GM21737 (cell line): ENCODE data around the gene MRPS18B.
"Not testable (repeated sequence)": the region's sequence is repeated elsewhere in the genome, so short reads cannot be mapped to it uniquely, and the experiment has no call there.

Experiments used
- ATAC-seq: cut with Tn5 transposase; IDR thresholded peaks from one replicate; pipeline ENCODE4 v1.9.1; 2021; ENCODE audit warnings: mild to moderate bottlenecking, moderate library complexity; ENCODE audit not compliant: unreplicated experiment

Gene MRPS18B

GRCh38 chr6:30635834-30636233, 18.2 kb downstream of the MRPS18B start:
- ATAC-seq: no peak

GRCh38 chr6:30640481-30640880, 22.8 kb downstream of the MRPS18B start:
- ATAC-seq: no peak

GRCh38 chr6:30641048-30641447, 23.4 kb downstream of the MRPS18B start:
- ATAC-seq: no peak

DNA sequence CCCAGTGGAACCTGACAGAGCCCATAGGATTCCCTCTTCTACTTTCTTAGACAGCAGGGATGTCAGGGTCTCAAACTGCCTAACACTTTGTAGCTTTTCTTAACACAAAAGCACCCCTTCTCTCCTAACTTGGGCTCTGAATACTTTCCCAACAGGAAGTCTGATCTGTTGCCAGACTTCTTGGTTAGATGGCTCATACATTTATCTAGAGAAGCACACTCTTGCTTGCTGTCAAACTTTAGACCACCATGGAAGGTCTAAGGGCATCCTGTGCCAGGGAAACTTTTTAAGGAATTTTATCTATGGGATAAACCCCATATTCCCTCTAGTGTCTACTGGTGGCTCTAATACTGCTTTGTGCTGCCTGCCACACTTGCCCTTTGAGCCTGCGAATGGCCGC, 26.0 kb downstream of the MRPS18B start:
- ATAC-seq: no peak

DNA sequence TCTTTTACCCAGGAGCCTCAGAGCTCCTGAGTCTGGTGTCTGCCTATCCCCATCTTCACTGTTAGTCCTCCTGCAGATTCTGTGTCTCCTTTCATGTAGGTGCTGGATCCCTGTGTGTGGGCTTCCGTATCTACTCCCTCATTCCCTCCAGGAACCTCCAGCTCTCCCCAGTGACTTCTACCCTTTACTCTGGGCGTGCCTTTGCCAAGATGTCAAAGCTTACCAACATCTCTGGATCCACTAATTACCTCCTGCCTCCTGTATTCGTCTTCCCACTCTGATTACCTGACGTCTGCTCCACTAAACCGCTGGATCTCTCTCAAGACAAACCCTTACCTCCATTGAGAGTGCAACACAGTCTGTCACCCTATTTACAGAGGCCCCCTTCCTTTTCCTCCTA, 27.1 kb downstream of the MRPS18B start:
- no peak for ATAC-seq

GRCh38 chr6:30645989-30646388, 28.3 kb downstream of the MRPS18B start:
- ATAC-seq: no peak

GRCh38 chr6:30646450-30647241, 29.0 kb downstream of the MRPS18B start, which contains the start of gene C6orf136:
Gene C6orf136, plus strand, starts transcription at chr6:30647133. Its CDS starts 99 bp downstream, at chr6:30647232.
- ATAC-seq: peak; percentile 41

- ATAC-seq: peak; percentile 57
These were observed 29.8 kb downstream of the MRPS18B start for GRCh38 chr6:30647242-30648116.

DNA sequence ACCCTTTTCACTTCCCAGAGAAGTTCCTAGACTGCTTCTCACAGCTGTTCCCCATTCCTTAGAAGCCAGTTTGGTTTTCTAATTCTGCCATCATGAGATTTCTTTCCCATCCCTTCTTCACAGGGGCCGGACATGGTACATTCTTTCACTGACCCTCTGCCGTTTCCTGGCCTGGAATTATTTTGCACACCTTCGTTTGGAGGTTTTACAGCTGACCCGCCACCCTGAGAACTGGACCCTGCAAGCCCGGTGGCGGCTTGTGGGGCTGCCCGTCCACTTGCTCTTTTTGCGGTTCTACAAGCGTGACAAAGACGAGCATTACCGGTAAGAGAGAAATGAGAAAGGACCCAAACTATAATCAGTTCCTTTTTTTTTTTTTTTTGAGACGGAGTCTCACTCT, 33.5 kb downstream of the MRPS18B start:
- ATAC-seq: no peak

- ATAC-seq: no peak
These were observed 37.4 kb downstream of the MRPS18B start for GRCh38 chr6:30654798-30655742.

- no peak for ATAC-seq
These were observed 38.1 kb downstream of the MRPS18B start for GRCh38 chr6:30655743-30656094.

GRCh38 chr6:30656513-30656912, 38.9 kb downstream of the MRPS18B start:
- ATAC-seq: no peak

DNA sequence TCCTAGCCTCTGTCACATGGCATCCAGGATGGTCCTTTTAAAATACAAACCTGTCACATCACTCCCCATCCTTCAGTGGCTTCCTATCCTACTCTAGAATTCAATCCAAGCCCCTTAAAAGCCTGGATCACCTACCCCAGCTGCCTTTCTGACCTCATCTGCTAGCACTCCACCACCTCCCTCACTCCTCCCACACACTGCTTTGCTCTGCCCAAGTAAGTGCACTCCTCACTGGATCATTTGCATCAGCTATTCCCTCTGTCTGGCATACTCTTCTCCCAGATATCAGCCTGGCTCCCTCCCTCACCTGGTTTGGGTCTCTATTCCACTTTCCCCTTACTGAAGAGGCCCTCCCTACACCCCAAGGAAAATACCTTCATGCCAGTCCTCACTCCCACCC, 39.8 kb downstream of the MRPS18B start:
- no peak for ATAC-seq

GRCh38 chr6:30657922-30658321, 40.3 kb downstream of the MRPS18B start:
- ATAC-seq: not testable (repeated sequence)

- no peak for ATAC-seq
These were observed 47.5 kb downstream of the MRPS18B start for GRCh38 chr6:30664994-30665767.

GRCh38 chr6:30666300-30666699, 48.7 kb downstream of the MRPS18B start:
- not testable (repeated sequence) for ATAC-seq

- no peak for ATAC-seq
These were observed 53.3 kb downstream of the MRPS18B start for GRCh38 chr6:30670760-30671527.

GRCh38 chr6:30672445-30673253, 55.0 kb downstream of the MRPS18B start, which contains the start of gene DHX16:
Gene DHX16, minus strand, starts transcription at chr6:30673006. Its CDS starts 165 bp downstream, at chr6:30672841.
- ATAC-seq: peak; percentile 67
